Hematopoietic multipotent progenitor cell treated with erythropoietin and hydrocortisone succinate and interleukin-3 and kit ligand, for 4 days (in vitro differentiated cells): Measurements from ENCODE around the gene CXCR6.

Experiments
- DNase-seq: peaks from one replicate; pipeline ENCODE4 v3.0.0-alpha.2; 2015

CXCR6 gene

GRCh38 chr3:45943207-45943846, at the start of gene CXCR6:
Gene CXCR6 (plus strand): TSS chr3:45943464. CDS start chr3:45946482, 3,018 bp downstream.
- DNase-seq = no peak

GRCh38 chr3:45894015-45894414, 49.2 kb upstream of the CXCR6 start:
- DNase-seq = no peak

GRCh38 chr3:45895686-45896468, 47.4 kb upstream of the CXCR6 start:
- peak; percentile 13 for DNase-seq

GRCh38 chr3:45896956-45897355, 46.3 kb upstream of the CXCR6 start:
- no peak for DNase-seq

GRCh38 chr3:45904931-45905330, 38.3 kb upstream of the CXCR6 start:
- no peak for DNase-seq

GRCh38 chr3:45905755-45906154, 37.5 kb upstream of the CXCR6 start:
- no peak for DNase-seq

- peak; percentile 23 for DNase-seq
Measured at GRCh38 chr3:45906681-45907407, 36.4 kb upstream of the CXCR6 start.

- DNase-seq = peak; percentile 22
Measured at GRCh38 chr3:45907769-45908705, 35.2 kb upstream of the CXCR6 start.

- DNase-seq = no peak
Measured at GRCh38 chr3:45908761-45909160, 34.5 kb upstream of the CXCR6 start.

- DNase-seq = no peak
Measured at GRCh38 chr3:45909542-45909941, 33.7 kb upstream of the CXCR6 start.

- no peak for DNase-seq
Measured at GRCh38 chr3:45910892-45911291, 32.4 kb upstream of the CXCR6 start.

- DNase-seq = no peak
Measured at GRCh38 chr3:45911511-45912226, 31.6 kb upstream of the CXCR6 start.

GRCh38 chr3:45912435-45912834, 30.8 kb upstream of the CXCR6 start:
- DNase-seq = no peak

- DNase-seq = no peak
Measured at GRCh38 chr3:45914362-45915058, 28.8 kb upstream of the CXCR6 start.

GRCh38 chr3:45915059-45915439, 28.2 kb upstream of the CXCR6 start:
- DNase-seq = no peak

GRCh38 chr3:45915518-45916231, 27.6 kb upstream of the CXCR6 start:
- no peak for DNase-seq

- no peak for DNase-seq
Measured at GRCh38 chr3:45917146-45917898, 25.9 kb upstream of the CXCR6 start.

- no peak for DNase-seq
Measured at GRCh38 chr3:45921158-45922038, 21.9 kb upstream of the CXCR6 start.

GRCh38 chr3:45922039-45922326, 21.3 kb upstream of the CXCR6 start:
- DNase-seq = no peak
